Tibial nerve (tissue), 4 donors: ENCODE data around the gene FOXD1. TPM values are rescaled to one million over a fixed set of nuclear protein-coding genes. Genes with fewer than 3 reads are reported as not detected.
A peak's percentile ranks its signal among the peaks of the same experiment; 100 is the strongest.

ENCODE experiments used
- DNase-seq, 2 donors: peaks; one replicate each; pipeline ENCODE4 v3.0.0-alpha.2; 2019; ENCODE audit warnings: low spot score in 2 of 2
- H3K27ac ChIP-seq, 4 donors: fragments of 200-600 bp; sonication (generic) in 3 of 4; one replicate each; pipeline ENCODE4 v1.5.1; 2017 to 2019; ENCODE audit warnings: mild to moderate bottlenecking in 1 of 4
- H3K27me3 ChIP-seq, 2 donors: fragments of 200-600 bp; sonication (generic) in 1 of 2; one replicate each; pipeline versions ENCODE4 v1.5.1 to v1.6.0; 2017 to 2019
- H3K36me3 ChIP-seq, 3 donors: fragments of 200-600 bp; sonication (generic); one replicate each; pipeline ENCODE4 v1.5.1; 2018 to 2019
- H3K4me1 ChIP-seq, 4 donors: fragments of 200-600 bp; sonication (generic) in 3 of 4; one replicate each; pipeline ENCODE4 v1.5.1; 2017 to 2019
- H3K4me3 ChIP-seq, 4 donors: fragments of 200-600 bp; sonication (generic) in 3 of 4; one replicate each; pipeline ENCODE4 v1.5.1; 2017 to 2019; ENCODE audit warnings: mild to moderate bottlenecking in 1 of 4, moderate library complexity in 1 of 4
- H3K9me3 ChIP-seq, 4 donors: fragments of 200-600 bp; sonication (generic) in 3 of 4; one replicate each; pipeline ENCODE4 v1.5.1; 2017 to 2019
- CTCF ChIP-seq, 5 experiments: fragments of 200-600 bp in 3 of 5; fragments of 450-650 bp in 2 of 5; sonication (generic) in 3 of 5; IDR thresholded peaks; one replicate each; pipeline ENCODE4 v1.5.1; 2016 to 2019; ENCODE audit warnings: antibody characterized with exemption in 5 of 5, mild to moderate bottlenecking in 3 of 5, moderate library complexity in 2 of 5
- EP300 ChIP-seq, 2 donors: sonication (generic); formaldehyde crosslinking; IDR thresholded peaks; one replicate each; pipeline ENCODE4 v1.6.1; 2017; ENCODE audit warnings: antibody characterized with exemption in 2 of 2, mild to moderate bottlenecking in 1 of 2
- POLR2A ChIP-seq, 2 donors: fragments of 450-650 bp; IDR thresholded peaks; one replicate each; pipeline ENCODE4 v1.6.1; 2017; ENCODE audit warnings: antibody characterized with exemption in 2 of 2, mild to moderate bottlenecking in 2 of 2, moderate library complexity in 2 of 2
- WGBS, 2 donors: methylation state at CpG; one replicate each; pipeline ENCODE4 v1.1.5; 2018; 5-methylcytosine and 5-hydroxymethylcytosine counted together
- total RNA-seq, 4 donors: library from RNA; depleted of rRNA; stranded (reverse); fragments of >200 nt; gene quantifications; one replicate each; pipeline ENCODE4 v1.1.0, GENCODE V29; 2016

FOXD1 gene
- total RNA-seq, 4 donors from 2014 or later: 33.9 to 79.3 (median 58.3) TPM

- H3K27ac ChIP-seq: peak overlapping the region in 3 of 4 donors; percentile 23 to 80 (median 76)
- H3K27me3 ChIP-seq: peaks cover 0 to 93% of the 10 kb centered on the region in 2 donors
- H3K9me3 ChIP-seq: no peaks in the 10 kb centered on the region
- TF ChIP-seq CTCF (IDR thresholded peaks at IDR 0.05) (no peak), EP300 (IDR thresholded peaks at IDR 0.05) (peak in 1 of 2 donors; percentile 53), POLR2A (IDR thresholded peaks at IDR 0.05) (no peak)
- H3K36me3 ChIP-seq: no peaks in the 10 kb centered on the region
- WGBS, 2 donors: 4% methylated on average over 49 to 68 of the region's 79 CpGs
- peak overlapping the region; percentile 4 to 49 (median 18) for H3K4me3 ChIP-seq
- H3K4me1 ChIP-seq: peaks cover 0 to 65% (median 9%) of the 10 kb centered on the region in 4 donors
- peak; percentile 72 for DNase-seq
These were observed 28.8 kb downstream of the FOXD1 start for GRCh38 chr5:73419465-73420390.

- H3K4me3 ChIP-seq: peak overlapping the region in 3 of 4 donors; percentile 4 to 49 (median 8)
- TF ChIP-seq CTCF (IDR thresholded peaks at IDR 0.05): no peak
- TF ChIP-seq POLR2A (IDR thresholded peaks at IDR 0.05): no peak
- TF ChIP-seq EP300 (IDR thresholded peaks at IDR 0.05): no peak
- 6 to 18% methylated on average over 6 of the region's 6 CpGs for whole genome bisulfite sequencing, 2 donors
- no peak for DNase-seq
- peaks cover 0 to 59% (median 9%) of the 10 kb centered on the region in 4 donors for H3K4me1 ChIP-seq
- H3K27me3 ChIP-seq: peaks cover 0 to 96% of the 10 kb centered on the region in 2 donors
- H3K36me3 ChIP-seq: no peaks in the 10 kb centered on the region
- H3K27ac ChIP-seq: peak overlapping the region in 3 of 4 donors; percentile 23 to 80 (median 76)
- peaks cover 0 to 5% (median 0%) of the 10 kb centered on the region in 4 donors for H3K9me3 ChIP-seq
These were observed 29.5 kb downstream of the FOXD1 start for GRCh38 chr5:73419117-73419464.

- Histone ChIP-seq H3K9me3 (peaks cover 0 to 6% (median 0%) of the 10 kb centered on the region in 4 donors), H3K4me3 (no peak overlapping the region), H3K27ac (peak overlapping the region in 2 of 4 donors; percentile 63 to 80), H3K36me3 (no peaks in the 10 kb centered on the region), H3K4me1 (peaks cover 0 to 55% (median 9%) of the 10 kb centered on the region in 4 donors), H3K27me3 (peaks cover 0 to 95% of the 10 kb centered on the region in 2 donors)
- DNase-seq: peak in 1 of 2 donors; percentile 38
- 38 to 70% methylated on average over 6 of the region's 6 CpGs for WGBS, 2 donors
- TF ChIP-seq POLR2A (IDR thresholded peaks at IDR 0.05) (no peak), EP300 (IDR thresholded peaks at IDR 0.05) (no peak), CTCF (IDR thresholded peaks at IDR 0.05) (no peak)
These were observed 30.3 kb downstream of the FOXD1 start for GRCh38 chr5:73418244-73418691.

- Histone ChIP-seq H3K9me3 (peaks cover 0 to 6% (median 0%) of the 10 kb centered on the region in 4 donors), H3K27ac (peak overlapping the region in 2 of 4 donors; percentile 63 to 80), H3K27me3 (peaks cover 0 to 87% of the 10 kb centered on the region in 2 donors), H3K36me3 (no peaks in the 10 kb centered on the region), H3K4me1 (peaks cover 0 to 55% (median 9%) of the 10 kb centered on the region in 4 donors), H3K4me3 (no peak overlapping the region)
- WGBS, 2 donors: 27 to 28% methylated on average over 10 of the region's 10 CpGs
- peak in 1 of 2 donors; percentile 39 for DNase-seq
- TF ChIP-seq POLR2A (IDR thresholded peaks at IDR 0.05) (no peak), CTCF (IDR thresholded peaks at IDR 0.05) (no peak), EP300 (IDR thresholded peaks at IDR 0.05) (no peak)
These were observed 31.1 kb downstream of the FOXD1 start for GRCh38 chr5:73417303-73418034.
